ENCODE measurements around the gene PHF20.
A peak's percentile ranks its signal among the peaks of the same experiment; 100 is the strongest.
"Not testable (repeated sequence)": the region's sequence is repeated elsewhere in the genome, so short reads cannot be mapped to it uniquely, and the experiment has no call there.

Gene PHF20

DNA sequence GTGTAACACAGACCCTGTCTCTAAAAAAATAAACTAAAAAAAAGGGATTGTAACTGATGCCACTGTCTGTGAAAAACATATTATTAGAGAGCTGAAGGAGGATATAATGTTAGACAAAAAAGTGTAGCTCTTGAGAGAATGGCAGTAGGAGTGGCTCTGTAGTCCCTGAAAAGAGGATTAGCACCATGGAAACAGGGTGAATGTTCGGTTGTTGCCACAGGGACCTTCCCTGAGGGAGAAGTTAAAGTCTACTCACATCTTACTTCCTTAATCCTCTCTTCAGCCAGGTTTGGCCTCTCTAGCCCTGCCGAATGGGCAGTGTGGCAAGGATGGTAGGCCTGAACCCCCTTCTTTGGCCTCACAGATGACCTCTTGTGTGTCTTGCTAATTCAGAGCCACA lies 170.4 kb downstream of the PHF20 start:
- H3K9ac ChIP-seq: no peak overlapping the region
- no peak overlapping the region for H3K4me2 ChIP-seq (ENCODE audit: low read length)
- no peaks in the 10 kb centered on the region for H3K4me1 ChIP-seq
- H3K79me2 ChIP-seq: no peaks in the 10 kb centered on the region
- TF ChIP-seq, protein P1, sequence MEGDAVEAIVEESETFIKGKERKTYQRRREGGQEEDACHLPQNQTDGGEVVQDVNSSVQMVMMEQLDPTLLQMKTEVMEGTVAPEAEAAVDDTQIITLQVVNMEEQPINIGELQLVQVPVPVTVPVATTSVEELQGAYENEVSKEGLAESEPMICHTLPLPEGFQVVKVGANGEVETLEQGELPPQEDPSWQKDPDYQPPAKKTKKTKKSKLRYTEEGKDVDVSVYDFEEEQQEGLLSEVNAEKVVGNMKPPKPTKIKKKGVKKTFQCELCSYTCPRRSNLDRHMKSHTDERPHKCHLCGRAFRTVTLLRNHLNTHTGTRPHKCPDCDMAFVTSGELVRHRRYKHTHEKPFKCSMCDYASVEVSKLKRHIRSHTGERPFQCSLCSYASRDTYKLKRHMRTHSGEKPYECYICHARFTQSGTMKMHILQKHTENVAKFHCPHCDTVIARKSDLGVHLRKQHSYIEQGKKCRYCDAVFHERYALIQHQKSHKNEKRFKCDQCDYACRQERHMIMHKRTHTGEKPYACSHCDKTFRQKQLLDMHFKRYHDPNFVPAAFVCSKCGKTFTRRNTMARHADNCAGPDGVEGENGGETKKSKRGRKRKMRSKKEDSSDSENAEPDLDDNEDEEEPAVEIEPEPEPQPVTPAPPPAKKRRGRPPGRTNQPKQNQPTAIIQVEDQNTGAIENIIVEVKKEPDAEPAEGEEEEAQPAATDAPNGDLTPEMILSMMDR (IDR thresholded peaks at IDR 0.05): no peak
- no peak overlapping the region for H3K4me3 ChIP-seq (ENCODE audit: low read depth, low read length)
- H3K9me3 ChIP-seq (ENCODE audit: control insufficient read depth, low read length): no peaks in the 10 kb centered on the region
- H3K36me3 ChIP-seq (ENCODE audit: control insufficient read depth, insufficient read depth, low read length): no peaks in the 10 kb centered on the region
- H3K27me3 ChIP-seq (ENCODE audit: control insufficient read depth, insufficient read depth, low read length): no peaks in the 10 kb centered on the region
- no peak overlapping the region for H3K27ac ChIP-seq
- no peak overlapping the region for H2AFZ ChIP-seq

DNA sequence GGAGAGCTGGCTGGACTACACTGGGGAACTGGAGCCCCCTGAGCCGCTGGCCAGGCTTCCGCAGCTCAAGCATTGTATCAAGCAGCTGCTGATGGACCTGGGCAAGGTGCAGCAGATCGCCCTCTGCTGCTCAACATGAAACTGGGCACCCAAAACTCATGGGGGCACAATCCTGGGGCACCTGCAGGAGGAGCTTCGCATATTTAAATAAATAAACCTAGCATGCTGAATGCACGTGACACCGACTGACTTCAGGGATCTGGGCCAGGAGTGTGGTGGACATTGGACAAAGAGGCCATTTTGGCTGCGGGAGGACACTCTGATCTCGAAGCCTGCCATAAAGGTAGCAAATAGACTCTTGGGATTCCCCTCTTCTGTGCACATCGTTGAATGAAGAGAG lies 175.7 kb downstream of the PHF20 start:
- H3K9me3 ChIP-seq (ENCODE audit: control insufficient read depth, low read length): no peaks in the 10 kb centered on the region
- no peak overlapping the region for H3K4me3 ChIP-seq (ENCODE audit: low read depth, low read length)
- no peak overlapping the region for H2AFZ ChIP-seq
- H3K4me1 ChIP-seq: peaks cover 4% of the 10 kb centered on the region
- TF ChIP-seq, protein P1 (IDR thresholded peaks at IDR 0.05): peak; percentile 20
- no peak overlapping the region for H3K27ac ChIP-seq
- H3K36me3 ChIP-seq (ENCODE audit: control insufficient read depth, insufficient read depth, low read length): no peaks in the 10 kb centered on the region
- no peak overlapping the region for H3K9ac ChIP-seq
- no peaks in the 10 kb centered on the region for H3K27me3 ChIP-seq (ENCODE audit: control insufficient read depth, insufficient read depth, low read length)
- no peaks in the 10 kb centered on the region for H3K79me2 ChIP-seq
- H3K4me2 ChIP-seq (ENCODE audit: low read length): no peak overlapping the region

DNA sequence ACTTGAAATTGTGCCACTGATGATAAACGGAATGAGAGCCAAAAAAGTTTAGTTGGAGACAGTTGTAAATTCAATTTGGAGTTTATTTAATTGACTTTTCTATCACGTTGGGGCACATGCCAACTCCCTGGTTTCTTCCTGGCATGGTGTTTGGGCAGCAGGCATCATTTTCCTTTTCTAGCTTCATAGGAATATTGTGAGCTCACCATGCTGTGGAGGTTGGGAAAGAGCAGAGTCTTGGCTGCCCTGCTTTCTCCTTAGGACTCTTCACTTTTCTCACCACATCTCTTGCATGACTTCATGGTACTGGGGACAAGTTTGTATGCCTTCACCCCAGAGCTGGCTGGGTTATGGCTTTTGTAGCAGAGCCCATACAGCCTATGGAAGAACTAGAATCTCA lies 176.1 kb downstream of the PHF20 start:
- H3K9me3 ChIP-seq (ENCODE audit: control insufficient read depth, low read length): no peaks in the 10 kb centered on the region
- no peak overlapping the region for H3K27ac ChIP-seq
- H3K4me1 ChIP-seq: peaks cover 8% of the 10 kb centered on the region
- no peak overlapping the region for H3K9ac ChIP-seq
- TF ChIP-seq, protein P1 (IDR thresholded peaks at IDR 0.05): no peak
- no peaks in the 10 kb centered on the region for H3K36me3 ChIP-seq (ENCODE audit: control insufficient read depth, insufficient read depth, low read length)
- no peaks in the 10 kb centered on the region for H3K79me2 ChIP-seq
- H3K4me3 ChIP-seq (ENCODE audit: low read depth, low read length): no peak overlapping the region
- H3K4me2 ChIP-seq (ENCODE audit: low read length): no peak overlapping the region
- no peak overlapping the region for H2AFZ ChIP-seq
- no peaks in the 10 kb centered on the region for H3K27me3 ChIP-seq (ENCODE audit: control insufficient read depth, insufficient read depth, low read length)

DNA sequence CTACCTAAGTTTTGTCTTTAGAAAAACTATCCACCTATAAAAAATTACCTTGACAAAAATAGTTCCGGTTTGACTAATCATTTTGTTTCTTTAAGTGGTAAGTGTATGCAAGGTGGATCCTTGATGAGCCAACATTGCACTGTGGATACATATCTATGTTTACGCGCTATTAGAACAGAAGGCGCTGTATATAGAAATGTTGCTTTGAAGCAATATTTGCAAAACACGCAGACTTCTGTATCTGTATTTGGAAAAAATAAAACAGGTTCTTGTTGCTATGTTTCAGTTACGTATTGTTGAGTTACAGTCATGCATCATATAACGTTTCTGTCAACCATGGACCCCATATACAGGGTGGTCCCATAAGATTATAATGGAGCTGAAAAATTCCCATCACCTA lies 178.3 kb downstream of the PHF20 start:
- no peak overlapping the region for H2AFZ ChIP-seq
- H3K4me2 ChIP-seq (ENCODE audit: low read length): no peak overlapping the region
- no peak overlapping the region for H3K4me3 ChIP-seq (ENCODE audit: low read depth, low read length)
- TF ChIP-seq, protein P1 (IDR thresholded peaks at IDR 0.05): no peak
- H3K27ac ChIP-seq: no peak overlapping the region
- no peaks in the 10 kb centered on the region for H3K9me3 ChIP-seq (ENCODE audit: control insufficient read depth, low read length)
- H3K79me2 ChIP-seq: no peaks in the 10 kb centered on the region
- peaks cover 10% of the 10 kb centered on the region for H3K4me1 ChIP-seq
- H3K27me3 ChIP-seq (ENCODE audit: control insufficient read depth, insufficient read depth, low read length): no peaks in the 10 kb centered on the region
- no peak overlapping the region for H3K9ac ChIP-seq
- H3K36me3 ChIP-seq (ENCODE audit: control insufficient read depth, insufficient read depth, low read length): no peaks in the 10 kb centered on the region

DNA sequence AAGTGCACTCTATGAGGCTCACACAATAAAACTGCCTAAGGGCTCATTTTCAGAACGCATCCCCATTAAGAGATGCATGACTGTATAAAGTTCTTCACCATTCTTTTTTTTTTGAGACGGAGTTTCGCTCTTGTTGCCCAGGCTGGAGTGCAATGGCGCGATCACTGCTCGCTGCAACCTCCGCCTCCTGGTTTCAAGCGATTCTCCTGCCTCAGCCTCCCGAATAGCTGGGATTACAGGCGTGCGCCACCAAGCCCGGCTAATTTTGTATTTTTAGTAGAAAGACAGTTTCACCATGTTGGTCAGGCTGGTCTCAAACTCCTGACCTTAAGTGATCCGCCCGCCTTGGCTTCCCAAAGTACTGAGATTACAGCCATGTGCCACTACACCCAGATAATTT lies 180.3 kb downstream of the PHF20 start:
- not testable (repeated sequence) for H3K9ac ChIP-seq; H2AFZ ChIP-seq; H3K36me3 ChIP-seq (ENCODE audit: control insufficient read depth, insufficient read depth, low read length); H3K27me3 ChIP-seq (ENCODE audit: control insufficient read depth, insufficient read depth, low read length); H3K9me3 ChIP-seq (ENCODE audit: control insufficient read depth, low read length); H3K4me2 ChIP-seq (ENCODE audit: low read length); H3K79me2 ChIP-seq; H3K4me3 ChIP-seq (ENCODE audit: low read depth, low read length)
- H3K27ac ChIP-seq: peak overlapping the region; percentile 98
- peaks cover 10% of the 10 kb centered on the region for H3K4me1 ChIP-seq
